ENCODE data around the gene C3orf38.

DNA sequence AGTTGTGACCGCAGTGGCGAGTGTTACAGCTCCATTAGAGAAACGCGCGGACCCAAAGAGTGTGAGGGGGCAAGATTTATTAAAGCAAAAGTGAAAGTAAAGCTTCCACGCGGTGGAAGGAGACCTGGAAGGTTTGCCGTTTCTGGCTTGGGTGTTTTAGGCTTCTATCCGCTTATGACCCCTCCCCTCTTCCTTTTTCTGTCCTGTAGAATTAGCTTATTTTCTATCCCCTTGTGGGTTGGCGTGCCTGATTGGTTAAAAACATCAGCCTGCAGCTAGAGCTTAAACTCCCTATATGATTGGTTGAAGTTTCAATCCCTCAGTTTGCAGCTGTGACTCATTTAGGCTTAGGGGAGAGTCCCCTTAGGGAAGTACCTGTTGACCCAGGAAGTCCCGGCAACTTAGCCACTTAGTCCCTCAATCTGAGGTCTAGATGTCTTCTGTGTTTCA, 39.6 kb downstream of the C3orf38 start:
- TF ChIP-seq CTCF (conservative IDR thresholded peaks at IDR 0.05; ENCODE audit: low read depth in 2 of 2) (no peak), ZNF114 (CRISPR knock-in tag; IDR thresholded peaks at IDR 0.05) (no peak), ETS1 (IDR thresholded peaks at IDR 0.05) (no peak), POLR2AphosphoS5 (IDR thresholded peaks at IDR 0.05; ENCODE audit: low read depth) (no peak), EZH2 (IDR thresholded peaks at IDR 0.05; ENCODE audit: low read depth, unreplicated experiment) (no peak)

All from GM23338 (cell line).